HG03095 (cell line): ENCODE measurements around the gene UBE2S.

Source experiments
- ATAC-seq: cut with Tn5 transposase; IDR thresholded peaks from one replicate; pipeline ENCODE4 v1.9.1; 2021; ENCODE audit warnings: moderate library complexity; ENCODE audit not compliant: unreplicated experiment

The UBE2S gene

DNA sequence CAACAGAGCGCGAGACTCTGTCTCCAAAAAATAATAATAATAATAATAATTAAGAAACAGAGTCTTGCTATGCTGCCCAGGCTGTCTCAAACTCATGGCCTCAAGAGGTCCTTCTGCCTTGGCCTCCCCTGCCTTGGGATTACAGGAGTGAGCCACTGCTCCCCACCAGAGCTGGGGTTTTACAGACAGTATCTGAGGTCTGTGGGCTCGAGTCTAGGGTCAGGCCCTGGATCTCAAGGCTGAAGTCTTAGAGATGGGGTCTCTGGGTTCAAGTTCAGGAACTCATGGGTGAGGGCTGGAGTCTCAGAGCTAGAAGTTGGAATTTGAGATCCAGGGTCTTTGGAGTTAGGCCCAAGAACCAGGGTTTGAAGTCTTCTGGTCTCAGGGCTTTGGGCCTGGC lies 40.8 kb downstream of the UBE2S start:
- ATAC-seq: no peak

- ATAC-seq: no peak
Observed at GRCh38 chr19:55365964-55366363, 41.6 kb downstream of the UBE2S start.

- no peak for ATAC-seq
Observed at GRCh38 chr19:55365245-55365644, 42.3 kb downstream of the UBE2S start.

GRCh38 chr19:55362990-55363716 lies 44.4 kb downstream of the UBE2S start, which contains the start of gene GARIN5B:
Gene GARIN5B (minus strand): TSS chr19:55363260. CDS start chr19:55363066, 194 bp downstream.
- no peak for ATAC-seq

DNA sequence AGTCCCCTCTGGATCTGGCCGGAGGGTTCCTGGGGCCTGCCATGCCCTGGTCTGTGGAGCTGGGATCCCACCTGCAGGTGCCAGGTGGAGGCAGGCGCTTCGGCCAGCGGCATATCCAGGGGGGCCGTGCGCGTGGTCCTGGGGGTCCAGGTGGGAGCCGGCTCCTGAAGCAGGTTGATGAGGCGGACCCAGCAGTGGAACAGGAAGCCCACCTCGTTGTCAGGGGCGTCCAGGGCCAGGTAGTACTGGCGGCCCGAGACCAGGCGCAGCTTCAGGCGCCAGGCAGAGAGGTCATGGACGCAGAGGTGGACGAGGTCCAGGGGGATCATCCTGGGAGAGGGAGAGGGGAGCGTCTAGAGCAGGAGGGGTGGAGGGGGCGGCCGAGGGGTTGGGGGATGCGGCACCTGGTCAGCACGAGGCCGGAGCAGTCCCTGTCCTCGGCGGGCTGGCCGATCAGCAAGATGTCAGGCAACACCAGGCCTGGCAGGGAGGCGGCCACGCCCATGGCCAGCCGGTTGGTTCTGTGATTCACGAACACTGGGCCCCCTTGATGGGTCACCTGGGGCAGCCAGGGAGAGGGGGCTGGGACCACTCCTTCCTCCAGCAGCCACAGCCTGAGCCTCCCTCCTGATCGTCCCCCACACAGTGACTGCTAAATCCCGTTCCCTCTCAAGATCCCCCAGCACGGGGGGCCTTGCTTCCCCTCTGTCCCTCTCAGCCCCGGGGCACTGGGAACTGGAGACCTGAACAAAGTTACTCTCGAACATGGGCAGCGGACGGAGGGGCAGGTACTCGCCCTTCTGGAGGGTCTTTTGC lies 45.2 kb downstream of the UBE2S start:
- ATAC-seq: no peak

DNA sequence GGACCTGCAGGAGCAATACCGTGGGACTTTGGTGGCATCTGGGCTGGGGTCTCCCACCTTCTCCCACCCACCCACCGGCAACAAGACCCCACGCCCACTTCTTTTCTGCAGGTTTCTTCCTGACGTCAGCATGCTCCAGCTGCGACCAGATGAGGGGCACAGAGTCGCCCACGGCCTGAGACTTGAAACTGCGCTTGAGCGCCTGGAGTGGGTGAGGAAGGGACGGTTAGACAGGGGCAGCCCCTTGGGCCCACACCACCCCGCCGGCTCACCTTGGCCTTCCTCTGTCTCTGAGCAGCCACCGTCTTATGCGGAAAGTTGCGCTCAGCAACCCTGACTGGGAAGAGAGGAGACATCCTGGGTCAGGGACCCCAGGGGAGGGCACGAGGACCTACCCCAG lies 46.7 kb downstream of the UBE2S start:
- ATAC-seq: no peak

DNA sequence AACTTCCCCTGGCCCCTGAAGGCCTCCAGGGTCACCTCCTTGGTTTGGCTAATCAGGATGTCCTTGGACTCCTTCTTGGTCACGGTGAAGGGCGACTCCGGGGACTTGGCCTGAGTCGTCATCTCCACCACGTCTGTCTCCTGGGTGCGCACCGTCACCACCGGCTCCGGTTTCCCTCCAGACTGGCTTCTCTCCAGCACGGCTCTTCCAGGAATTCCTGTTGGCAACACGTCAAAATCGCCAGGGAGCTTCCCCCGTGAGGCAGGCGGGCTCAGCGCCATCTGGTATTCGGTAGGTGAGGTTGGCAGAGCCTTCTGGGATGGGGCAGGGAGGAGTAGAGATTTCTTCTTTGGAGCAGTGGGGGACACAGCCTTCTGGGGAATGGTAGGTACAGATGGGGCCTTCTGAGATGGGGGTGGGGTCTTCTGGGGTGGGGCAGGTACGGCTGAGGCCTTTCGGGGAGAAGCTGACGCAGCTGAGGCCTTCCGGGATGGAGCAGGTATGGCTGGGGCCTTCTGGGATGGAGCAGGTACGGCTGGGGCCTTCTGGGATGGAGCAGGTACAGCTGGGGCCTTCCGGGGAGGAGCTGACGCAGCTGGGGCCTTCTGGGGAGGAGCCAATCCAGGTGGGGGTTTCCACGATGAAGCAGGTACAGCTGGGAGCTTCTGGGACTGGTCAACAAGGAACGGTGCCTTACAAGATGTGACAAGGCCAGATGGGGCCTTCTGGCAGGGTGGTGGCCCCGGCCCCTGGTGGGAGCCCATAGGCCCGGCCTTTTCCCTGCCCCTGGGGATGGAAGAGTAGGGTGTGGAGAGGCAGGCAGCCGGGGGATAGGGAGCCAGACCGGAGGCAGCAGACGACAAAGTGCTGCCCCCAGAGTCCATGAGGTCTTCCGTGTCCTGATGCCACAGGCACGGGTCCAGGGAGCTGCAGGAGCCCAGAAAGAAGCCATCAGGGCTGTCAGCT lies 48.4 kb downstream of the UBE2S start:
- no peak for ATAC-seq

- ATAC-seq: no peak
Observed at GRCh38 chr19:55358493-55358892, 49.1 kb downstream of the UBE2S start.

GRCh38 chr19:55355213-55355821 lies 52.3 kb downstream of the UBE2S start:
- ATAC-seq: no peak

DNA sequence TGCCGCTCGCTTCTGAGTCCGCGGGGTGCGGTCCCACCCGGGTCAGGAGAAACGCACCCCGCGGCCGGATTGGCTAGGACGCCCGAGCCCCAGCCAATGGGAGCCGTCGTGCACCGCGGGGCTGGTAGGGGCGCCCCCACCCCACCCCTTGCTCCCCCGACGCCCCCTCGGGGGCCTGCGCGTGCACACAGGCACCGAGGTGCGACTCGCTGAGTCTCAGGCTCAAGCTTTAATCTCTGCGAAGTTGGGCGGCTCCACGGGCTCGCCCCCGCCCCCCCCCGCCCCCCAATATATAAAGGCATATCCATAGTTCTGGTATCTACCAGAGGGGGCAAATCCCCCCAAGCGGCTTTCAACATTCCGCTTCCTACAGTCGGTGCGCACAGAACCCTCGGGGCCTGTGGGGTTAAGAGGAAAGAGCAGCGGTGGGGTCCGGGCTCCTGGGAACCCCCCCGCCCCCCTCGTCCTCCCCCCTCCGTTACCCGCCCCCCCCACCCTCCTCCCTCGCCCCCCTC lies 52.8 kb downstream of the UBE2S start, which contains the start of gene COX6B2:
Gene COX6B2 (minus strand): TSS at position 22 of the 515 bp plus-strand sequence. CDS start 198 bp downstream, outside the sequence.
- ATAC-seq: no peak

DNA sequence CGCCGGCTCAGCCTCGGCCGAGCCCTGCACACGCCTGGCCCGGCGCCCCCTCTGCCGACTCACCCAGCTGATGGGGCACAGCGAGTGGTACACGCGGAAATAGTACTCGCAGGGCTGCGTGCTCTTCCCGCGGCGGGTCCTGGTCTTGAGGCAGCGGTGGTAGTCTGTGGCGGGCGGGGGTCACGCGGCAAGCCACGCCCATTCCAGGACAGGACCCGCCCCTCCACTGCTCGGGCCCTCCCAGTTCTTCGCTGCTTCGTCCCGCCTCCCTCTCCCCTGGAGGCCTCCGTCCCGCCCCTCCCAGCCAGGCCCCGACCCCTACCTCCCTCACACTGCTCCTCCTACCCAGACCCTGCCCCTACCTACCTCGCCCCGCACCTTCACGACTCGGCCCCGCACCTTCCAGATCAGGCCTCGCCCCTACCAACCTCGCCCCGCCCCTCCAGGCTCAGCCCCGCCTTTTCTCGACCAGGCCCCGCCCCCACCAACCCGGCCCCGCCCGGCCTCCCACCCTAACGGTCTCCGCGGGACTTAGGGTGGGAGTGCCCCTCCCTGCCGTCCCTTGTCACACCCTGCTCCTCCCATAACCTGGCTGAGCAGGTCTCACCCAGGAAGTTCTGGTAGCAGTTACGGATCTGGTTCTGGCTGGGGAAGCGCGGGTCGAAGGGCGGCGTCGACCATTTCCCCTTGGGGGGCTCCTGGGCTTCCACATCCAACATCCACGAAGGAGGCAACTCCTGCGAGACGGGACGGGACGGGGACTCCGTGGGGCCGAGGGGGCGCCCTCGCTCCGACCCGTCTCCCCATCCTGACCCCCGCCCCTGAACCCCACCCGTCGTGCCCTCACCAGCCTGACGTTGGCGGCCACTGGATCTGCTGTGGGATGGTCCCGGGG lies 53.5 kb downstream of the UBE2S start:
- ATAC-seq: no peak

GRCh38 chr19:55353356-55353802 lies 54.2 kb downstream of the UBE2S start:
- no peak for ATAC-seq

- ATAC-seq: no peak
Observed at GRCh38 chr19:55352549-55353145, 54.9 kb downstream of the UBE2S start.

DNA sequence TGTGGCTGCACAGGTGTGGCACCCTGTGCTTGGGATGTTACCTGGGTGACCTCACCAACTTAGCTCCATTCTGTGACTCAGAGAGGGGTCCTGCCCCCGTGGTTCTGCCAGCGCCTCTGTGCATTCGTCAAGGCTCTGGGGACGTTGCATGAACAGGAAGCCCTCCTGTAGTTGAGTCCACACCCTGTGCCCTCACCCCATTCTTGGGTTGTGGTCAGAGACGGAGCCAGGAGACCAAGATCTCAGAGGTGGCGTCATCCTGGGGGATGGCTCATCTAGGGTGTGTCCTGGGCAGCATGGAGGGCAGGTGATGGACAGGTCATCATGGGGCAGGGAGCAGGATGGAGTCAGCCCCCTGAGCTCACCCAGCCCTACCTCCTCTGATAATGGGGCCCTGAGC lies 55.5 kb downstream of the UBE2S start:
- ATAC-seq: no peak

DNA sequence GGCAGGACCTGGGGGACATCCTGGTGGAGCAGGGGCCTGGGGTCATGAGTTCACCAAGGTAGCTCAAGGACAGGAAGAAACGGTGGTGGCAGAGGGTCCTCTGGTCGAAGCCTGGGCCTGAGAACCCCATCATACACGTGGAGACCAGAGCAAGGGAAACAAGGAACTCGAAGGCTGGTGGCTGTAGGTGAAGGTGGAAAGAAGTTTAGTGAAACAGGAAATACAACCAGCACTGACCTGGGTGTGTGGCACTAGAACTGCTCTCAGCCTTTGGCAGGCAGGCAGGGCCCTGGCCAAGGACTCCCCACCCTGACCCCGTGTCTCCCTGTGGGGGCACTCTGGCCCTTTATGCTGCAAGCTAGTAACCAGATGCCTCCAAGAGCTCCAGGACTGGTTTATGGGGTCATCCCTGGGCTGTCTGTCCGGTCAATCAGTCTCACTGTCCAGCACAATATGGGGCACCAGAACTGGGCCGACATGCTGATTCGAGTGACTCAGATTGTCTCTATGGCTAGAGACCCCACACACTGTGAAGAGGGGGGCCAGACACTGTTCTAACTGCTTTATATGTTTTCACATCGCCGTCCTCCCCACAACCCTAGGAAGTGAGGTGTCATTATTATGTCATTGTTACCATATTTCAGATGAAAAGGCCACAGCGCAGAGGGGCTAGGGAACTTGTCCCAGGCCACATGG lies 56.8 kb downstream of the UBE2S start:
- ATAC-seq: no peak
